ENCODE results near the gene UBE2F.

GRCh38 chr2:237923481-237924163 lies 43.2 kb upstream of the UBE2F start:
- TF ChIP-seq, protein P1, sequence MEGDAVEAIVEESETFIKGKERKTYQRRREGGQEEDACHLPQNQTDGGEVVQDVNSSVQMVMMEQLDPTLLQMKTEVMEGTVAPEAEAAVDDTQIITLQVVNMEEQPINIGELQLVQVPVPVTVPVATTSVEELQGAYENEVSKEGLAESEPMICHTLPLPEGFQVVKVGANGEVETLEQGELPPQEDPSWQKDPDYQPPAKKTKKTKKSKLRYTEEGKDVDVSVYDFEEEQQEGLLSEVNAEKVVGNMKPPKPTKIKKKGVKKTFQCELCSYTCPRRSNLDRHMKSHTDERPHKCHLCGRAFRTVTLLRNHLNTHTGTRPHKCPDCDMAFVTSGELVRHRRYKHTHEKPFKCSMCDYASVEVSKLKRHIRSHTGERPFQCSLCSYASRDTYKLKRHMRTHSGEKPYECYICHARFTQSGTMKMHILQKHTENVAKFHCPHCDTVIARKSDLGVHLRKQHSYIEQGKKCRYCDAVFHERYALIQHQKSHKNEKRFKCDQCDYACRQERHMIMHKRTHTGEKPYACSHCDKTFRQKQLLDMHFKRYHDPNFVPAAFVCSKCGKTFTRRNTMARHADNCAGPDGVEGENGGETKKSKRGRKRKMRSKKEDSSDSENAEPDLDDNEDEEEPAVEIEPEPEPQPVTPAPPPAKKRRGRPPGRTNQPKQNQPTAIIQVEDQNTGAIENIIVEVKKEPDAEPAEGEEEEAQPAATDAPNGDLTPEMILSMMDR (conservative IDR thresholded peaks at IDR 0.05; ENCODE audit: low read depth, low read length) = peak; percentile 90
- TF ChIP-seq EZH2 (IDR thresholded peaks at IDR 0.05; ENCODE audit: borderline replicate concordance, low read depth, low read length, poor library complexity, severe bottlenecking) = no peak

All from A673 (cell line).